AG09309 (cell line): Measurements from ENCODE around the gene DNMT3A.

Source experiments
- DNase-seq: peaks from one replicate; pipeline ENCODE4 v3.0.0-alpha.2; 2010; ENCODE audit warnings: low read depth
- H3K4me3 ChIP-seq: 2 replicates; pipeline ENCODE4 v1.5.1; 2011; ENCODE audit warnings: mild to moderate bottlenecking, low read depth, low read length, moderate library complexity; ENCODE audit not compliant: control insufficient read depth
- TF ChIP-seq, protein P1 (sequence below): IDR thresholded peaks from 2 replicates; pipeline ENCODE4 v1.5.1; 2011; ENCODE audit warnings: mild to moderate bottlenecking, low read depth, low read length, inconsistent platforms; ENCODE audit not compliant: insufficient read depth, control insufficient read depth; ENCODE audit errors: missing control alignments

The DNMT3A gene

DNA sequence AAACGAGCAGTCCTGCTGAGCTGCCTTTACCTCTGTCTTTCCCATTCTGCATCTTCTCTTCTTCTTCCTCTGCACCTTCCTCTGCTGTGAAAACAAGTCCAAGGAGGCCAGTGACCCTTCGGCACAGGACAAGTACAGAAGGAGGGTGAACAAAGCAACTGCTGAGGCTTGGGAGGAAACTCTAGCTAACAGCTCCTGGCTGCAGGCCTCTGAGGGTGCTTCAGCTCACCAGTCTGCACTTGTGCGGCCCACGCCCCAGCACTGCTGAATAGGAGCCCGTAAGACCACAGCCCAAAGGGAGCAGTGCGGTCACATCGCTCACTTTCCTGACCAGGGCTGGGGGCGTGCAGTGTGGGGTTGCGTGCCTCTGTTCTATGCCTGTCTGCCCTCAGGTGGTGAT, 42.1 kb upstream of the DNMT3A start:
- no peak for DNase-seq
- TF ChIP-seq, protein P1, sequence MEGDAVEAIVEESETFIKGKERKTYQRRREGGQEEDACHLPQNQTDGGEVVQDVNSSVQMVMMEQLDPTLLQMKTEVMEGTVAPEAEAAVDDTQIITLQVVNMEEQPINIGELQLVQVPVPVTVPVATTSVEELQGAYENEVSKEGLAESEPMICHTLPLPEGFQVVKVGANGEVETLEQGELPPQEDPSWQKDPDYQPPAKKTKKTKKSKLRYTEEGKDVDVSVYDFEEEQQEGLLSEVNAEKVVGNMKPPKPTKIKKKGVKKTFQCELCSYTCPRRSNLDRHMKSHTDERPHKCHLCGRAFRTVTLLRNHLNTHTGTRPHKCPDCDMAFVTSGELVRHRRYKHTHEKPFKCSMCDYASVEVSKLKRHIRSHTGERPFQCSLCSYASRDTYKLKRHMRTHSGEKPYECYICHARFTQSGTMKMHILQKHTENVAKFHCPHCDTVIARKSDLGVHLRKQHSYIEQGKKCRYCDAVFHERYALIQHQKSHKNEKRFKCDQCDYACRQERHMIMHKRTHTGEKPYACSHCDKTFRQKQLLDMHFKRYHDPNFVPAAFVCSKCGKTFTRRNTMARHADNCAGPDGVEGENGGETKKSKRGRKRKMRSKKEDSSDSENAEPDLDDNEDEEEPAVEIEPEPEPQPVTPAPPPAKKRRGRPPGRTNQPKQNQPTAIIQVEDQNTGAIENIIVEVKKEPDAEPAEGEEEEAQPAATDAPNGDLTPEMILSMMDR = no peak
- H3K4me3 ChIP-seq = no peak overlapping the region

GRCh38 chr2:25381502-25381901, 39.8 kb upstream of the DNMT3A start:
- no peak for DNase-seq
- TF ChIP-seq, protein P1 = no peak
- H3K4me3 ChIP-seq = no peak overlapping the region

- DNase-seq = no peak
- TF ChIP-seq, protein P1 = no peak
- H3K4me3 ChIP-seq = no peak overlapping the region
Observed at GRCh38 chr2:25380586-25381375, 39.1 kb upstream of the DNMT3A start.

DNA sequence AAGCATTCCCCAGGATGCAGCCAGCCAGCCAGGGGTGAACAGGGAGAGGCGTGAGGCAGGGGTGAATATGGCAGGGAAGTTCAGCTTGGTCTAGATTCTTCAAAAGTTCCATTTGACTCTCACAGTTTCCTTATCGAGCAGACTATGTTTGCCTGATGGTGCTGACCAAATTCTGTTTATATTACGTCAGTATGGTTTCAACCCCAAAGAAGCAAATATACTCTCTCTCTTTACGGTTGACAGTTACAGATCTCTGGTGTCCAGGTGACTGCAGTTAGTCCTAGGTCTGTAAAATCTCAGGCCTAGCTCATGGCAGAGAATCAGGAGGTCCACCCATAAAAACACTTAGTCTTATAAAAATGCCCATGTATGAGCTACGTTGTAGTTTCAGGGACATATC, 38.3 kb upstream of the DNMT3A start:
- DNase-seq = no peak
- no peak overlapping the region for H3K4me3 ChIP-seq
- TF ChIP-seq, protein P1 = no peak

DNA sequence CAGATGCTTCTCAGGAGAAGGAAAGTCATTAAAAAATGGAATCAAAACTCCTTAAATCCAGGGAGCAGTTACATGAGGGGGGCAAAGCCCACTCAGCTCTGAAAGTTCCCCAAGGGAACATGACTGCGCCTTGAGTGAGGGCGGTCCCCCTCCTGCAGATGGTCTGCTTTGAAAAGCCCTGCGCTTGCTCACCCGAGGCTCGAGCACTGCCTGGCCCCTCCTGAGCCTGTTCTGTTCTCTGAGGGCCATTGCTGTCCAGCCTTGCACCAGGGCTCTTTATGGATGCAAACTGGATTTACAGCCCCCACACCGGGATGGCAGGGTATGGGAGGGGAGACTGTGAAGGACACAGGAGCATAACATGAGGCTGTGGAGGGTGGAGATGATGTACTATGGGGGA, 37.8 kb upstream of the DNMT3A start:
- no peak overlapping the region for H3K4me3 ChIP-seq
- TF ChIP-seq, protein P1 = no peak
- DNase-seq = no peak

DNA sequence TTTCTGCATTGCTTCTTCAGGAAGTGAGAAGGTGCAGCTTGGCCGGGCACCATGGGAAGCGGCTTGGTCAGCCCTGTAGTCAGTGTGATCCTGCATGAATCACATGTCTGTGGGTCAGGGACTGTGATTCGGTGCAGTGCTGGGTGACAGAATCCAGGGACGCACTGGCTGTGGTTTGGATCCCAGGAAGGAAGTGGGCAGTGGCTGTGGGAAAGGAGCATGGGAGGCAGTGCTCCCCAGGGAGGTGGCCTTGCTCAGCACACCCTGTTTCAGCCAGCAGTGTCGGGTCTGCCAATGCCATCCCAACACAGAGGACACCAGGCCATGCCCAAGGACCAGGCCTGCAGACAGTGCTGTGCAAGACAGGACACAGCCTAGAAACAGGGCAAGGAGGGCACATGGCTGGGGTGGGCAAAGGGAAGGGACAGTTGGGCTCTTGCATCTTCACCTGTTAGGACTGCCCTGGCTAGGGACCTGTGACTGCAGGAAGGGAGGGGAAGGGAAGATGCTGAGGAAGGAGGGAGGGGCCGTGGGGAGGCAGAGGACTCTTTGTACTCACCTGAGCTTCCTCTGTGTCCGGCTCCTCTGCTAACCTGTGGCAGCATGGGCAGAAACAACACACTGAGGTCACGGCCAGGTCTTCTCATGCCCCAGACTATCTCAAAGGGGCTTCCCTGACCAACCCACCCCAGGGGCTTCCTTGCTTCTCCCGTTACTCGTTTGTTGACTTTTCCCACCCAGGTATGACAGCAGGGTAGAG, 37.2 kb upstream of the DNMT3A start:
- H3K4me3 ChIP-seq = no peak overlapping the region
- TF ChIP-seq, protein P1 = no peak
- DNase-seq = no peak
